Suprapubic skin (tissue), 3 donors: ENCODE data around the gene PTPRJ.

Experiments used
- EP300 ChIP-seq: sonication (generic); formaldehyde crosslinking; IDR thresholded peaks from one replicate; pipeline ENCODE4 v1.6.1; 2017; ENCODE audit warnings: antibody characterized with exemption
- POLR2A ChIP-seq, 2 donors: fragments of 450-650 bp; IDR thresholded peaks; one replicate each; pipeline ENCODE4 v1.6.1; 2017; ENCODE audit warnings: antibody characterized with exemption in 2 of 2, mild to moderate bottlenecking in 2 of 2, moderate library complexity in 2 of 2
- TF ChIP-seq, protein P1 (sequence below), 2 donors: fragments of 200-600 bp in 1 of 2; fragments of 450-650 bp in 1 of 2; sonication (generic) in 1 of 2; IDR thresholded peaks; one replicate each; pipeline ENCODE4 v1.5.1; 2016 to 2019; ENCODE audit warnings: antibody characterized with exemption in 2 of 2, mild to moderate bottlenecking in 1 of 2, moderate library complexity in 1 of 2

DNA sequence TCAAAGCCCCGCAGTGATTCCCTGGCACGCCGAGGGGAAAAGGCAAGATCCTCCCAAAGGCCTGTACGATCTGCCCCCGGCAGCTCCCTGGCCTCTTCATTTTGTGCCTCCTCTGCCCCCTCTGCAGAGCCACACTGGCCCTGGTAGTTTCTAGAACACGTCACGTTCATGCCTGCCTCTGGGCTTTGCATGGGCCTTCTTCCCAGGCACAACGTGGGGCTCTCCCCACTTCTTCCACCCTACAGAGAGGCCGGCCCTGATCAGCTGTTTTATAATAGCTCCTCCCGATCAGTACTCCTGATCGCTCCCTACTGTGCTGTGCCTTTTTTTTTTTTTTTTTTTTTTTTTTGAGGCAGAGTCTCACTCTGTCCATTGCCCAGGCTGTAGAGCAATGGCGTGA lies 78.4 kb downstream of the PTPRJ start:
- TF ChIP-seq, protein P1, sequence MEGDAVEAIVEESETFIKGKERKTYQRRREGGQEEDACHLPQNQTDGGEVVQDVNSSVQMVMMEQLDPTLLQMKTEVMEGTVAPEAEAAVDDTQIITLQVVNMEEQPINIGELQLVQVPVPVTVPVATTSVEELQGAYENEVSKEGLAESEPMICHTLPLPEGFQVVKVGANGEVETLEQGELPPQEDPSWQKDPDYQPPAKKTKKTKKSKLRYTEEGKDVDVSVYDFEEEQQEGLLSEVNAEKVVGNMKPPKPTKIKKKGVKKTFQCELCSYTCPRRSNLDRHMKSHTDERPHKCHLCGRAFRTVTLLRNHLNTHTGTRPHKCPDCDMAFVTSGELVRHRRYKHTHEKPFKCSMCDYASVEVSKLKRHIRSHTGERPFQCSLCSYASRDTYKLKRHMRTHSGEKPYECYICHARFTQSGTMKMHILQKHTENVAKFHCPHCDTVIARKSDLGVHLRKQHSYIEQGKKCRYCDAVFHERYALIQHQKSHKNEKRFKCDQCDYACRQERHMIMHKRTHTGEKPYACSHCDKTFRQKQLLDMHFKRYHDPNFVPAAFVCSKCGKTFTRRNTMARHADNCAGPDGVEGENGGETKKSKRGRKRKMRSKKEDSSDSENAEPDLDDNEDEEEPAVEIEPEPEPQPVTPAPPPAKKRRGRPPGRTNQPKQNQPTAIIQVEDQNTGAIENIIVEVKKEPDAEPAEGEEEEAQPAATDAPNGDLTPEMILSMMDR (IDR thresholded peaks at IDR 0.05) = no peak
- TF ChIP-seq EP300 (no peak), POLR2A (IDR thresholded peaks at IDR 0.05) (no peak)
